GM10266 (cell line): Measurements from ENCODE around the gene FNBP1.

Experiments
- DNase-seq: peaks from one replicate; pipeline ENCODE4 v3.0.0; 2012; ENCODE audit errors: extremely low spot score
- CTCF ChIP-seq: IDR thresholded peaks from 2 replicates; pipeline ENCODE4 v1.5.1; 2012; ENCODE audit warnings: mild to moderate bottlenecking, low read depth; ENCODE audit not compliant: control insufficient read depth, insufficient read depth; ENCODE audit errors: missing control alignments

Gene FNBP1

GRCh38 chr9:130054820-130055219 is 11.8 kb upstream of the FNBP1 start:
- TF ChIP-seq CTCF = no peak

DNA sequence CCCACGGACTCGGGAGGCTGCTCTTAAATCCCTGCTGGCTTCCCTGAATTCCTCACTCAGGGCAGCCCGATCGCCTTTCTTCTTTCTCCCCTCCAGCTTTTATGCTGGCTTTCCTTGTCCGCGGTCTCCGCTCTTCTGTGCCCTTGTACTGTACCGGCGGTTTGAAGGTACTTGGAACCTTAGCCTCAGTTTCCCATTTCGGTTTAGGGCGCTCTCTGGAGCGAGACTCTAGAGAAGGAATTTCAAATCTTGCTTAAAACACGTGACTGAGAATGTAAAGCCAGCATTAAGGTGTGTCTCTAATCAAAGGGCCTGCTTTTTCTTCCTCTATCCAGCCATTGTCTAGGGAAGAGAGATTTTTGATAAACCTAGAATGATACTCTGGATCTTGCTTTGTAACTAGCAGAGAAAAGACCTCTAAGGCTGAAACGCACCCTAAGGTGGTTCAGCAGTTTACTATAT is 11.4 kb upstream of the FNBP1 start:
- TF ChIP-seq CTCF = no peak
- DNase-seq = no peak

More at GRCh38 chr9:130054820-130055219, 11.8 kb upstream of the FNBP1 start:
- no peak for DNase-seq

GRCh38 chr9:130053504-130054324 is 10.7 kb upstream of the FNBP1 start, which contains the start of gene GPR107:
Gene GPR107, plus strand, starts transcription at chr9:130053906. Its CDS starts 27 bp downstream, at chr9:130053933.
- DNase-seq = peak; percentile 88
- TF ChIP-seq CTCF = no peak

- no peak for TF ChIP-seq CTCF
- DNase-seq = no peak
These were observed 10.1 kb upstream of the FNBP1 start for GRCh38 chr9:130053109-130053503.

GRCh38 chr9:130051855-130052254 is 8.9 kb upstream of the FNBP1 start:
- no peak for DNase-seq
- TF ChIP-seq CTCF = no peak

GRCh38 chr9:130050462-130050861 is 7.5 kb upstream of the FNBP1 start:
- no peak for DNase-seq

More at GRCh38 chr9:130050462-130050861, 7.5 kb upstream of the FNBP1 start:
- no peak for TF ChIP-seq CTCF
